Thyroid gland (tissue), 4 donors: Measurements from ENCODE around the gene SPTBN1. TPM values are rescaled to one million over a fixed set of nuclear protein-coding genes. Genes with fewer than 3 reads are reported as not detected.

Experiments
- DNase-seq, 2 donors: peaks; one replicate each; pipeline ENCODE4 v3.0.0-alpha.2; 2019
- H3K27ac ChIP-seq, 3 donors: fragments of 200-600 bp; sonication (generic); 1 replicate in 2 of 3; 2 replicates in 1 of 3; pipeline ENCODE4 v1.5.1; 2016 to 2019; ENCODE audit warnings: mild to moderate bottlenecking in 1 of 3, moderate library complexity in 1 of 3
- H3K27me3 ChIP-seq: fragments of 200-600 bp; sonication (generic); one replicate; pipeline ENCODE4 v1.5.1; 2019
- H3K36me3 ChIP-seq, 2 donors: fragments of 200-600 bp; sonication (generic); one replicate each; pipeline ENCODE4 v1.5.1; 2016 to 2019
- H3K4me1 ChIP-seq, 2 donors: fragments of 200-600 bp; sonication (generic); one replicate each; pipeline ENCODE4 v1.5.1; 2017 to 2019
- H3K4me3 ChIP-seq, 3 donors: fragments of 200-600 bp; sonication (generic); replicated peaks in 1 of 3; 1 replicate in 2 of 3; 2 replicates in 1 of 3; pipeline ENCODE4 v1.5.1; 2016; ENCODE audit warnings: mild to moderate bottlenecking in 1 of 3
- H3K9me3 ChIP-seq: fragments of 200-600 bp; sonication (generic); one replicate; pipeline ENCODE4 v1.5.1; 2017
- CTCF ChIP-seq, 6 experiments: fragments of 200-600 bp in 3 of 6; fragments of 450-650 bp in 3 of 6; sonication (generic) in 3 of 6; IDR thresholded peaks; one replicate each; pipeline ENCODE4 v1.5.1; 2016 to 2019; ENCODE audit warnings: antibody characterized with exemption in 6 of 6, mild to moderate bottlenecking in 2 of 6, inconsistent platforms in 1 of 6, moderate library complexity in 1 of 6
- POLR2A ChIP-seq, 2 donors: fragments of 450-650 bp; IDR thresholded peaks; one replicate each; pipeline ENCODE4 v1.6.1; 2017; ENCODE audit warnings: antibody characterized with exemption in 2 of 2, mild to moderate bottlenecking in 2 of 2, moderate library complexity in 1 of 2
- WGBS, 2 donors: methylation state at CpG; one replicate each; pipeline ENCODE4 v1.1.5; 2017; 5-methylcytosine and 5-hydroxymethylcytosine counted together
- intact Hi-C: fragments of 100-400 bp; cut with DNase I; formaldehyde crosslinking; loops from one replicate; pipeline ENCODE4 v1.15.1; 2023
- total RNA-seq, 4 donors: library from RNA; depleted of rRNA; stranded (reverse); fragments of >200 nt; gene quantifications; one replicate each; pipeline ENCODE4 v1.2.3, GENCODE V29; 2016

The SPTBN1 gene
- total RNA-seq, 4 donors from 2014 or later, result 381 to 513 (median 419) TPM

- intact Hi-C loops, result no loop called here
- no peaks in the 10 kb centered on the region for H3K36me3 ChIP-seq
- peaks cover 36 to 60% of the 10 kb centered on the region in 2 donors for H3K4me1 ChIP-seq
- H3K9me3 ChIP-seq, result no peaks in the 10 kb centered on the region
- no peak overlapping the region for H3K4me3 ChIP-seq
- DNase-seq, result no peak
- TF ChIP-seq POLR2A (IDR thresholded peaks at IDR 0.05) (no peak), CTCF (IDR thresholded peaks at IDR 0.05) (no peak)
- WGBS, 2 donors, result 90 to 91% methylated on average over 3 of the region's 3 CpGs
- H3K27me3 ChIP-seq, result no peaks in the 10 kb centered on the region
- H3K27ac ChIP-seq, result peak overlapping the region in 1 of 3 donors; percentile 71
Measured at GRCh38 chr2:54605836-54606235, 149.7 kb downstream of the SPTBN1 start.

- WGBS, 2 donors, result 75 to 77% methylated on average over 12 of the region's 12 CpGs
Measured at GRCh38 chr2:54606393-54606958, 150.3 kb downstream of the SPTBN1 start.

GRCh38 chr2:54608224-54608623, 152.1 kb downstream of the SPTBN1 start:
- DNase-seq, result no peak
- TF ChIP-seq POLR2A (IDR thresholded peaks at IDR 0.05), result no peak
- no peak for TF ChIP-seq CTCF (IDR thresholded peaks at IDR 0.05)
- H3K27ac ChIP-seq, result no peak overlapping the region
- H3K9me3 ChIP-seq, result no peaks in the 10 kb centered on the region
- H3K27me3 ChIP-seq, result no peaks in the 10 kb centered on the region
- H3K4me1 ChIP-seq, result peaks cover 18 to 48% of the 10 kb centered on the region in 2 donors
- WGBS, 2 donors, result 91 to 93% methylated on average over 3 of the region's 3 CpGs
- intact Hi-C loops, result no loop called here
- no peak overlapping the region for H3K4me3 ChIP-seq
- peaks cover 0 to 7% of the 10 kb centered on the region in 2 donors for H3K36me3 ChIP-seq

More at GRCh38 chr2:54606393-54606958, 150.3 kb downstream of the SPTBN1 start:
- peak overlapping the region in 1 of 3 donors; percentile 71 for H3K27ac ChIP-seq
- no peak overlapping the region for H3K4me3 ChIP-seq
- no peaks in the 10 kb centered on the region for H3K36me3 ChIP-seq
- no peaks in the 10 kb centered on the region for H3K27me3 ChIP-seq
- intact Hi-C loops, result no loop called here
- no peak for DNase-seq
- H3K9me3 ChIP-seq, result no peaks in the 10 kb centered on the region
- H3K4me1 ChIP-seq, result peaks cover 31 to 54% of the 10 kb centered on the region in 2 donors
- no peak for TF ChIP-seq POLR2A (IDR thresholded peaks at IDR 0.05)
- TF ChIP-seq CTCF (IDR thresholded peaks at IDR 0.05), result no peak

- DNase-seq, result no peak
- intact Hi-C loops, result no loop called here
- no peak overlapping the region for H3K27ac ChIP-seq
- peaks cover 11 to 48% of the 10 kb centered on the region in 2 donors for H3K4me1 ChIP-seq
- WGBS, 2 donors, result 85 to 87% methylated on average over 5 of the region's 5 CpGs
- H3K27me3 ChIP-seq, result no peaks in the 10 kb centered on the region
- TF ChIP-seq CTCF (IDR thresholded peaks at IDR 0.05), result no peak
- no peak for TF ChIP-seq POLR2A (IDR thresholded peaks at IDR 0.05)
- H3K4me3 ChIP-seq, result no peak overlapping the region
- no peaks in the 10 kb centered on the region for H3K9me3 ChIP-seq
- peaks cover 0 to 7% of the 10 kb centered on the region in 2 donors for H3K36me3 ChIP-seq
Measured at GRCh38 chr2:54609241-54609640, 153.1 kb downstream of the SPTBN1 start.

GRCh38 chr2:54609647-54610046, 153.5 kb downstream of the SPTBN1 start:
- H3K27me3 ChIP-seq, result no peaks in the 10 kb centered on the region
- 82 to 86% methylated on average over 3 of the region's 3 CpGs for WGBS, 2 donors
- no peak overlapping the region for H3K27ac ChIP-seq
- intact Hi-C loops, result no loop called here
- H3K9me3 ChIP-seq, result no peaks in the 10 kb centered on the region
- no peak overlapping the region for H3K4me3 ChIP-seq
- peaks cover 8 to 48% of the 10 kb centered on the region in 2 donors for H3K4me1 ChIP-seq
- DNase-seq, result no peak
- TF ChIP-seq CTCF (IDR thresholded peaks at IDR 0.05) (no peak), POLR2A (IDR thresholded peaks at IDR 0.05) (no peak)
- peaks cover 0 to 7% of the 10 kb centered on the region in 2 donors for H3K36me3 ChIP-seq
